H1 (cell line): Measurements from ENCODE around the gene JAKMIP3. TPM values are rescaled to one million over a fixed set of nuclear protein-coding genes. Genes with fewer than 3 reads are reported as not detected.

Experiments
- CTCF ChIA-PET: fragments of 300-600 bp; sonication (Branson Sonifier 250); formaldehyde crosslinking; loops from one replicate; lab custom pipeline; 2021; ENCODE audit not compliant: partially characterized antibody; lab: Charles Lee
- POLR2A ChIA-PET: fragments of 300-600 bp; sonication (Branson Sonifier 250); formaldehyde crosslinking; loops from one replicate; lab custom pipeline; 2021; ENCODE audit warnings: inconsistent platforms; ENCODE audit not compliant: partially characterized antibody; lab: Charles Lee
- DNase-seq, 2 experiments: peaks; one replicate each; pipeline versions ENCODE4 v3.0.0 to v3.0.0-alpha.2; 2010 to 2022; ENCODE audit warnings: low spot score in 2 of 2, low read depth in 1 of 2, mixed read lengths in 1 of 2
- FAIRE-seq: peaks from 2 replicates; lab custom pipeline; 2011; peaks lifted over from hg19 to GRCh38; lab: Jason Lieb, UNC
- H2AFZ ChIP-seq: 2 replicates; pipeline ENCODE4 v1.8.1; 2012; ENCODE audit warnings: low read length, inconsistent platforms
- H2AK5ac ChIP-seq: 2 replicates; pipeline ENCODE4 v1.6.1; 2013; ENCODE audit warnings: low read depth, low read length
- H2BK120ac ChIP-seq: replicated peaks from 2 replicates; pipeline ENCODE3; 2013; ENCODE audit warnings: low read depth, low read length, inconsistent platforms
- H2BK12ac ChIP-seq: 2 replicates; pipeline ENCODE4 v1.6.1; 2013; ENCODE audit warnings: low read depth, low read length
- H2BK15ac ChIP-seq: 2 replicates; pipeline ENCODE4 v1.6.1; 2013; ENCODE audit warnings: low read length
- H2BK20ac ChIP-seq: 2 replicates; pipeline ENCODE4 v1.6.1; 2013; ENCODE audit warnings: low read length
- H2BK5ac ChIP-seq: 2 replicates; pipeline ENCODE4 v1.6.1; 2013; ENCODE audit warnings: low read depth, low read length
- H3K14ac ChIP-seq: 2 replicates; pipeline ENCODE4 v1.6.1; 2013; ENCODE audit warnings: inconsistent platforms; ENCODE audit not compliant: insufficient read length
- H3K18ac ChIP-seq: 2 replicates; pipeline ENCODE4 v1.6.1; 2013; ENCODE audit warnings: low read length; ENCODE audit errors: extremely low read depth
- H3K23ac ChIP-seq: 2 replicates; pipeline ENCODE4 v1.6.1; 2013; ENCODE audit warnings: inconsistent platforms; ENCODE audit not compliant: insufficient read length
- H3K23me2 ChIP-seq: 2 replicates; pipeline ENCODE4 v1.6.1; 2013; ENCODE audit warnings: low read depth, low read length
- H3K27ac ChIP-seq: 2 replicates; pipeline ENCODE4 v1.6.1; 2011; ENCODE audit warnings: low read depth, low read length, inconsistent platforms
- H3K27me3 ChIP-seq, 4 experiments: replicated peaks in 1 of 4; 1 replicate in 1 of 4; 2 replicates in 3 of 4; pipeline versions ENCODE4 v1.6.1 to v1.8.1; 2011 to 2013; ENCODE audit warnings: low read length in 3 of 4, mild to moderate bottlenecking in 3 of 4, inconsistent platforms in 2 of 4, mixed read lengths in 2 of 4, moderate library complexity in 1 of 4; ENCODE audit not compliant: control insufficient read depth in 3 of 4, insufficient read depth in 3 of 4; ENCODE audit errors: extremely low read depth in 1 of 4
- H3K36me3 ChIP-seq, 4 experiments: 2 replicates each; pipeline versions ENCODE4 v1.6.1 to v1.8.1; 2011 to 2013; ENCODE audit warnings: mild to moderate bottlenecking in 4 of 4, low read length in 3 of 4, moderate library complexity in 2 of 4, control low read depth in 1 of 4, inconsistent platforms in 1 of 4; ENCODE audit not compliant: insufficient read depth in 4 of 4, control insufficient read depth in 2 of 4
- H3K4ac ChIP-seq: replicated peaks from 2 replicates; pipeline ENCODE3; 2013; ENCODE audit warnings: low read length, low read depth, mixed read lengths, inconsistent platforms; ENCODE audit not compliant: insufficient read length
- H3K4me1 ChIP-seq, 4 experiments: replicated peaks in 1 of 4; 1 replicate in 1 of 4; 2 replicates in 3 of 4; pipeline versions ENCODE4 v1.6.1 to v1.8.1; 2011 to 2013; ENCODE audit warnings: low read length in 3 of 4, inconsistent platforms in 2 of 4, mixed read lengths in 1 of 4; ENCODE audit not compliant: insufficient read depth in 4 of 4, control insufficient read depth in 3 of 4
- H3K4me2 ChIP-seq, 2 experiments: 2 replicates each; pipeline versions ENCODE4 v1.6.1 to v1.8.1; 2011 to 2013; ENCODE audit warnings: low read depth in 2 of 2, low read length in 2 of 2, control low read depth in 1 of 2, inconsistent platforms in 1 of 2, mild to moderate bottlenecking in 1 of 2; ENCODE audit not compliant: insufficient read depth in 1 of 2
- H3K4me3 ChIP-seq, 4 experiments: fragments of 200-600, 300-600 bp in 1 of 4; sonication (generic), shearing (Covaris generic), sonication (Bioruptor Twin) in 1 of 4; 2 replicates each; pipeline versions ENCODE4 v1.5.1 to v1.8.1; 2011 to 2016; ENCODE audit warnings: low read length in 4 of 4, low read depth in 3 of 4, control low read depth in 2 of 4, inconsistent platforms in 2 of 4, mild to moderate bottlenecking in 2 of 4, mixed read lengths in 1 of 4, moderate library complexity in 1 of 4; ENCODE audit not compliant: insufficient read depth in 2 of 4; ENCODE audit errors: extremely low read depth in 1 of 4
- H3K56ac ChIP-seq: replicated peaks from 2 replicates; pipeline ENCODE3; 2013; ENCODE audit warnings: low read depth, mild to moderate bottlenecking, mixed read lengths, low read length, inconsistent platforms; ENCODE audit not compliant: insufficient read length
- H3K79me1 ChIP-seq: 2 replicates; pipeline ENCODE4 v1.6.1; 2013; ENCODE audit warnings: low read depth, low read length, control low read depth
- H3K79me2 ChIP-seq, 2 experiments: 2 replicates each; pipeline versions ENCODE4 v1.6.1 to v1.8.1; 2012 to 2013; ENCODE audit warnings: low read length in 2 of 2, mild to moderate bottlenecking in 2 of 2, inconsistent platforms in 1 of 2; ENCODE audit not compliant: insufficient read depth in 2 of 2, control insufficient read depth in 1 of 2
- H3K9ac ChIP-seq, 4 experiments: replicated peaks in 1 of 4; 1 replicate in 1 of 4; 2 replicates in 3 of 4; pipeline versions ENCODE4 v1.6.1 to v1.8.1; 2011 to 2013; ENCODE audit warnings: low read depth in 3 of 4, low read length in 3 of 4, control low read depth in 2 of 4, mild to moderate bottlenecking in 2 of 4, moderate library complexity in 2 of 4, inconsistent platforms in 1 of 4; ENCODE audit errors: extremely low read depth in 1 of 4
- H3K9me3 ChIP-seq, 2 experiments: 2 replicates each; pipeline versions ENCODE4 v1.6.1 to v1.8.1; 2012 to 2013; ENCODE audit warnings: mild to moderate bottlenecking in 2 of 2, moderate library complexity in 2 of 2, control low read depth in 1 of 2, inconsistent platforms in 1 of 2, low read depth in 1 of 2, low read length in 1 of 2, mixed read lengths in 1 of 2; ENCODE audit not compliant: insufficient read depth in 2 of 2
- H4K20me1 ChIP-seq, 2 experiments: replicated peaks in 1 of 2; 2 replicates each; pipeline versions ENCODE3 to v1.8.1; 2011 to 2013; ENCODE audit warnings: inconsistent platforms in 2 of 2, low read length in 2 of 2, mild to moderate bottlenecking in 1 of 2; ENCODE audit not compliant: insufficient read depth in 2 of 2, control insufficient read depth in 1 of 2
- H4K5ac ChIP-seq: 2 replicates; pipeline ENCODE4 v1.6.1; 2013; ENCODE audit warnings: low read length, low read depth, mixed read lengths, inconsistent platforms; ENCODE audit not compliant: insufficient read length
- H4K8ac ChIP-seq: 2 replicates; pipeline ENCODE4 v1.8.0; 2013; ENCODE audit warnings: mild to moderate bottlenecking, moderate library complexity, low read length, inconsistent platforms; ENCODE audit not compliant: insufficient read depth; ENCODE audit errors: extremely low read depth
- H4K91ac ChIP-seq: replicated peaks from 2 replicates; pipeline ENCODE3; 2013; ENCODE audit warnings: low read length, mixed read lengths, inconsistent platforms; ENCODE audit not compliant: insufficient read length
- WGBS, 2 experiments: shearing (Covaris generic) in 1 of 2; methylation state at CpG; one replicate each; pipeline versions ENCODE4 v1.1.6 to v1.1.7; 2013 to 2015; ENCODE audit warnings: low lambda C conversion rate in 2 of 2, mixed read lengths in 2 of 2, inconsistent platforms in 1 of 2, low coverage in 1 of 2, missing lambda C conversion rate in 1 of 2; ENCODE audit not compliant: insufficient replicate concordance in 2 of 2, insufficient coverage in 1 of 2, insufficient read length in 1 of 2; ENCODE audit errors: extremely low coverage in 1 of 2, missing lambda C conversion rate in 1 of 2; 5-methylcytosine and 5-hydroxymethylcytosine counted together
- polyA plus RNA-seq, 7 experiments: library from polyadenylated mRNA; depleted of rRNA in 3 of 7; stranded (reverse) in 5 of 7; unstranded in 2 of 7; fragments of >200 nt in 5 of 7; fragments of 200-250 nt in 2 of 7; gene quantifications; 1 replicate in 5 of 7; 2 replicates in 1 of 7; 4 replicates in 1 of 7; pipeline versions ENCODE4 v1.2.1 to v1.2.3, GENCODE V29; 2011 to 2013; ENCODE audit warnings: missing spikeins in 2 of 7, mixed read lengths in 2 of 7
- total RNA-seq: library from RNA; stranded (reverse); fragmentation: NEBNext Ultra II Directional; extraction: Animal tissue kit (Norgen Biotek cat#: 25700); gene quantifications from 2 replicates; pipeline ENCODE4 v1.2.1, GENCODE V29; 2021

The JAKMIP3 gene
- total and polyA plus RNA-seq, 2 of the 8 experiments (the other 6 are each of a cell fraction or from before 2014, with no cell fraction given): 0.83 to 0.91 TPM

- H3K4ac ChIP-seq: no peak overlapping the region
- H3K23me2 ChIP-seq: no peaks in the 10 kb centered on the region
- DNase-seq (peak in 1 of 2 experiments; percentile 35), FAIRE-seq (no peak)
- no peak overlapping the region for H2AK5ac ChIP-seq
- no peaks in the 10 kb centered on the region for H3K9me3 ChIP-seq
- H4K20me1 ChIP-seq: peaks cover 0 to 1% of the 10 kb centered on the region in 2 experiments
- H2BK5ac ChIP-seq: no peak overlapping the region
- H3K36me3 ChIP-seq: no peaks in the 10 kb centered on the region
- CTCF ChIA-PET: interaction anchor here (1.1 to 4.1 kb wide), 7 partner anchors 8 to 50 kb away, joined by 3 to 19 read pairs (median 5); no protein-coding TSS in a partner anchor
- H3K79me1 ChIP-seq: no peaks in the 10 kb centered on the region; the same call in 1 of the 2 replicates
- H3K4me2 ChIP-seq: no peak overlapping the region
- POLR2A ChIA-PET: no interaction called here
- H3K4me3 ChIP-seq: no peak overlapping the region
- no peaks in the 10 kb centered on the region for H3K27me3 ChIP-seq
- H3K9ac ChIP-seq: no peak overlapping the region
- H2AFZ ChIP-seq: no peak overlapping the region
- H3K23ac ChIP-seq: no peak overlapping the region
- no peaks in the 10 kb centered on the region; a peak in 1 of 7 replicates for H3K4me1 ChIP-seq
- H4K91ac ChIP-seq: no peak overlapping the region
- no peak overlapping the region for H2BK15ac ChIP-seq
- no peak overlapping the region for H2BK20ac ChIP-seq
- peak overlapping the region; percentile 12; the same call in 1 of the 2 replicates for H4K8ac ChIP-seq
- H3K14ac ChIP-seq: no peak overlapping the region
- no peak overlapping the region for H2BK12ac ChIP-seq
- H3K27ac ChIP-seq: no peak overlapping the region
- no peak overlapping the region for H2BK120ac ChIP-seq
- H4K5ac ChIP-seq: no peak overlapping the region
- WGBS, 2 experiments: 94% methylated on average over 21 of the region's 23 CpGs; no CpG with 5 or more reads in 1 of the 2 experiments
- H3K56ac ChIP-seq: no peak overlapping the region
- no peaks in the 10 kb centered on the region for H3K79me2 ChIP-seq
- H3K18ac ChIP-seq: no peak overlapping the region
These were observed 36.4 kb downstream of the JAKMIP3 start for GRCh38 chr10:132102071-132102716.
